ENCODE results near the gene SLC16A2. TPM values are rescaled to one million over a fixed set of nuclear protein-coding genes. Genes with fewer than 3 reads are reported as not detected.

SLC16A2 gene
- polyA plus RNA-seq, 4 donors: 0.27 to 5.1 (median 1.6) TPM

- Histone ChIP-seq H3K9me3 (ENCODE audit: control insufficient read depth in 2 of 2, insufficient read depth in 1 of 2, low read depth in 1 of 2, low read length in 1 of 2) (no peaks in the 10 kb centered on the region), H3K4me3 (ENCODE audit: low read depth in 1 of 3, low read length in 3 of 3) (no peak overlapping the region), H3K27me3 (ENCODE audit: control insufficient read depth in 3 of 3, insufficient read depth in 3 of 3, low read length in 3 of 3) (no peaks in the 10 kb centered on the region), H3K36me3 (ENCODE audit: control insufficient read depth in 3 of 3, insufficient read depth in 2 of 3, low read depth in 1 of 3, low read length in 3 of 3) (no peaks in the 10 kb centered on the region), H3K4me1 (ENCODE audit: control insufficient read depth in 3 of 3, insufficient read depth in 2 of 3, low read depth in 1 of 3, low read length in 2 of 3) (no peaks in the 10 kb centered on the region), H3K27ac (ENCODE audit: low read depth in 1 of 3, low read length in 2 of 3) (no peak overlapping the region)
- FAIRE-seq (no peak), DNase-seq (no peak)
- 85 to 97% (median 87%) methylated on average over 3 of the region's 3 CpGs for WGBS, 3 donors
Measured at GRCh38 chrX:74578137-74578536, 156.8 kb downstream of the SLC16A2 start.

- H3K36me3 ChIP-seq (ENCODE audit: control insufficient read depth in 3 of 3, insufficient read depth in 2 of 3, low read depth in 1 of 3, low read length in 3 of 3): no peaks in the 10 kb centered on the region
- no peaks in the 10 kb centered on the region for H3K9me3 ChIP-seq (ENCODE audit: control insufficient read depth in 2 of 2, insufficient read depth in 1 of 2, low read depth in 1 of 2, low read length in 1 of 2)
- DNase-seq (no peak), FAIRE-seq (no peak)
- no peak overlapping the region for H3K4me3 ChIP-seq (ENCODE audit: low read depth in 1 of 3, low read length in 3 of 3)
- no peaks in the 10 kb centered on the region for H3K4me1 ChIP-seq (ENCODE audit: control insufficient read depth in 3 of 3, insufficient read depth in 2 of 3, low read depth in 1 of 3, low read length in 2 of 3)
- no peaks in the 10 kb centered on the region for H3K27me3 ChIP-seq (ENCODE audit: control insufficient read depth in 3 of 3, insufficient read depth in 3 of 3, low read length in 3 of 3)
- no peak overlapping the region for H3K27ac ChIP-seq (ENCODE audit: low read depth in 1 of 3, low read length in 2 of 3)
- 46 to 66% (median 65%) methylated on average over 3 of the region's 3 CpGs for WGBS, 3 donors
Measured at GRCh38 chrX:74579597-74580198, 158.4 kb downstream of the SLC16A2 start.

Other genes starting within 250 kb of the SLC16A2 start
- not detected for gene ZCCHC13, start 117.3 kb upstream of the SLC16A2 start, polyA plus RNA-seq
- 10 to 100 TPM in 1 of 4 donors, 1 to 10 TPM in 3; 2.7 to 18.9 (median 5.6) TPM for gene RLIM, start 193.1 kb downstream of the SLC16A2 start, polyA plus RNA-seq

Measured in small intestine (tissue), 7 donors.